Measurements from ENCODE around the gene DAB2. TPM values are rescaled to one million over a fixed set of nuclear protein-coding genes. Genes with fewer than 3 reads are reported as not detected.

The DAB2 gene
- total and polyA plus RNA-seq, 2 of the 8 experiments (the other 6 are each of a cell fraction or from before 2014, with no cell fraction given) = 2.6 to 4.9 TPM

- no peak for TF ChIP-seq CHD7 (IDR thresholded peaks at IDR 0.05; ENCODE audit: insufficient replicate concordance, low read length)
- TF ChIP-seq SIX5 (IDR thresholded peaks at IDR 0.05; ENCODE audit: low read depth, low read length) = no peak
- TF ChIP-seq POLR2AphosphoS5 (IDR thresholded peaks at IDR 0.05; ENCODE audit: low read depth, low read length) = no peak
- TF ChIP-seq SP2 (IDR thresholded peaks at IDR 0.05; ENCODE audit: low read length) = no peak
- TF ChIP-seq TAF1 (IDR thresholded peaks at IDR 0.05; ENCODE audit: low read depth, low read length) = no peak
Observed at GRCh38 chr5:39396843-39397242, 27.9 kb downstream of the DAB2 start (continued).
